NT2/D1 (cell line): ENCODE results near the gene TBCA.

ENCODE experiments used
- DNase-seq: peaks from one replicate; pipeline ENCODE4 v3.0.0-alpha.2; 2011; ENCODE audit warnings: low read depth, low spot score
- H3K27me3 ChIP-seq: 2 replicates; pipeline ENCODE4 v1.6.0; 2011; ENCODE audit warnings: mild to moderate bottlenecking; ENCODE audit not compliant: insufficient read length, insufficient read depth
- H3K36me3 ChIP-seq: 2 replicates; pipeline ENCODE4 v1.6.1; 2011; ENCODE audit warnings: mild to moderate bottlenecking, low read length, mixed read lengths; ENCODE audit not compliant: insufficient read depth, insufficient read length
- H3K4me1 ChIP-seq: 2 replicates; pipeline ENCODE4 v1.5.1; 2011; ENCODE audit not compliant: insufficient read depth, insufficient read length
- H3K4me3 ChIP-seq: 2 replicates; pipeline ENCODE4 v1.5.1; 2011; ENCODE audit warnings: low read depth; ENCODE audit not compliant: insufficient read length
- H3K9ac ChIP-seq: 2 replicates; pipeline ENCODE4 v1.6.0; 2011; ENCODE audit warnings: low read depth; ENCODE audit not compliant: insufficient read length
- H3K9me3 ChIP-seq: 2 replicates; pipeline ENCODE4 v1.5.1; 2011; ENCODE audit warnings: mild to moderate bottlenecking, low read length; ENCODE audit not compliant: insufficient read depth
- SUZ12 ChIP-seq: IDR thresholded peaks from 2 replicates; pipeline ENCODE4 v1.6.1; 2011; ENCODE audit not compliant: insufficient read length, insufficient read depth; ENCODE audit errors: extremely low read depth
- YY1 ChIP-seq: IDR thresholded peaks from 2 replicates; pipeline ENCODE4 v1.6.1; 2011; ENCODE audit not compliant: insufficient read length, insufficient read depth
- ZNF274 ChIP-seq: IDR thresholded peaks from 2 replicates; pipeline ENCODE4 v1.6.1; 2011; ENCODE audit warnings: mild to moderate bottlenecking, low read depth, low read length

Gene TBCA

GRCh38 chr5:77778881-77779438 is 2.8 kb upstream of the TBCA start:
- Histone ChIP-seq H3K27me3 (no peaks in the 10 kb centered on the region), H3K9me3 (peaks cover 6% of the 10 kb centered on the region; the same call in 1 of the 2 replicates), H3K36me3 (peaks cover 4% of the 10 kb centered on the region), H3K4me3 (no peak overlapping the region), H3K9ac (no peak overlapping the region), H3K4me1 (no peaks in the 10 kb centered on the region)
- no peak for TF ChIP-seq ZNF274
- TF ChIP-seq YY1, result no peak
- TF ChIP-seq SUZ12, result no peak
- DNase-seq, result no peak

DNA sequence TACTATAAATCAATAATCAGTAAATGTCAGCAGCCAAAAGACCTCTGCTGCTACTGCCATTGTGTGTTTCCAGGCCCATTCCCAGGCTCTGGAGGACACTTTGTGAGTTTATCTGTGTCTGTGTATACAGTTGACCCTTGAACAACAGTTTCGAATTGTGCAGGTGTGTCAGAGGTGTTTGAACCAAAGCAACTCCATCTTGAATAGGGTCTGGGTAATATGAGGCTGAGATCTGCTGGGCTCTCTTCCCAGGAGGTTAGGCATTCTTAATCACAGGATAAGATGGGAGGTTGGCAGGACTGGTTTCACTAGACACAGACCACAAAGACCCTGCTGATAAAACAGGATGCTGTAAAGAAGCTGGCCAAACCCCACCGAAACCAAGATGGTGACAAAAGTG is 2.3 kb upstream of the TBCA start:
- Histone ChIP-seq H3K9me3 (peaks cover 4% of the 10 kb centered on the region; the same call in 1 of the 2 replicates), H3K9ac (no peak overlapping the region), H3K4me1 (no peaks in the 10 kb centered on the region), H3K27me3 (no peaks in the 10 kb centered on the region), H3K36me3 (peaks cover 8% of the 10 kb centered on the region), H3K4me3 (no peak overlapping the region)
- TF ChIP-seq YY1 (no peak), ZNF274 (no peak), SUZ12 (no peak)
- no peak for DNase-seq

GRCh38 chr5:77777911-77778310 is 1.8 kb upstream of the TBCA start:
- Histone ChIP-seq H3K36me3 (peaks cover 13% of the 10 kb centered on the region), H3K9ac (no peak overlapping the region), H3K27me3 (no peaks in the 10 kb centered on the region), H3K4me3 (no peak overlapping the region), H3K4me1 (no peaks in the 10 kb centered on the region), H3K9me3 (no peaks in the 10 kb centered on the region)
- TF ChIP-seq SUZ12, result no peak
- TF ChIP-seq YY1, result no peak
- no peak for TF ChIP-seq ZNF274
- DNase-seq, result no peak

- no peak overlapping the region for H3K9ac ChIP-seq
- no peaks in the 10 kb centered on the region for H3K27me3 ChIP-seq
- TF ChIP-seq YY1 (no peak), SUZ12 (no peak), ZNF274 (no peak)
- H3K4me3 ChIP-seq, result no peak overlapping the region
- peaks cover 19% of the 10 kb centered on the region for H3K36me3 ChIP-seq
- no peak for DNase-seq
- no peaks in the 10 kb centered on the region for H3K4me1 ChIP-seq
- no peaks in the 10 kb centered on the region for H3K9me3 ChIP-seq
These were observed 1.2 kb upstream of the TBCA start for GRCh38 chr5:77777281-77777892.

- DNase-seq, result no peak
- Histone ChIP-seq H3K9ac (peak overlapping the region; percentile 67), H3K27me3 (no peaks in the 10 kb centered on the region), H3K9me3 (no peaks in the 10 kb centered on the region), H3K4me1 (no peaks in the 10 kb centered on the region), H3K36me3 (peaks cover 24% of the 10 kb centered on the region), H3K4me3 (peak overlapping the region; percentile 79)
- TF ChIP-seq SUZ12 (no peak), YY1 (no peak), ZNF274 (no peak)
These were observed 541 bp upstream of the TBCA start for GRCh38 chr5:77776554-77777206.

- Histone ChIP-seq H3K27me3 (no peaks in the 10 kb centered on the region), H3K4me3 (peak overlapping the region; percentile 79), H3K36me3 (peaks cover 33% of the 10 kb centered on the region), H3K9me3 (no peaks in the 10 kb centered on the region), H3K4me1 (no peaks in the 10 kb centered on the region), H3K9ac (peak overlapping the region; percentile 86)
- no peak for DNase-seq
- TF ChIP-seq ZNF274, result no peak
- TF ChIP-seq SUZ12, result no peak
These were observed 954 bp downstream of the TBCA start for GRCh38 chr5:77774981-77775789.

DNA sequence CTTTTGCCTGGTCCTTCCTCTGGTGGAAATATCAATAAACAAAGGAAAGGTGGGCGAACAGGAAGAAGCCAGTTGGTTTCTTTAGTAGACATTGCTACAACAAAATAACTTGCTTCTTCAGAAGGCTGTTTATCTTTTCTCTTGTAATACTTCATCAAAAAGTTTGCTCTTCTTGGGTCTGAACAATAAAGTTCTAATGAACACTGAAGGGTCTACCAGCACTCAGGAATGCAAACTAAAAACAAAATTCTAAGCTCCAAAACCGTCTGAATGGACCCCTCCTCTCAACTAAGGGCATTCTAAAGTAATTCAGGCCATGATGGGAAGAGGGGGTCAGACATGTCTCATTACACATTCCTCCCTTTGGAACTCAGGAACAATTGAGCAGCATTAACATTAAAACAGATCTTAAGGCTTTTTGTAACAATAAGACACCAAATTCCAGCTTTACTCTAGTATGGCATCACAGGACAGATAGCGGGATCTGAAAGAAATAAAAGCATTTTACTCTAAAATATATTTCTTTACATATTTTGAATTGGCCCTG is 2.3 kb downstream of the TBCA start:
- H3K9me3 ChIP-seq, result no peaks in the 10 kb centered on the region
- H3K27me3 ChIP-seq, result no peaks in the 10 kb centered on the region
- no peaks in the 10 kb centered on the region for H3K4me1 ChIP-seq
- no peak overlapping the region for H3K9ac ChIP-seq
- TF ChIP-seq SUZ12 (no peak), ZNF274 (no peak), YY1 (no peak)
- no peak for DNase-seq
- H3K4me3 ChIP-seq, result no peak overlapping the region
- peaks cover 42% of the 10 kb centered on the region for H3K36me3 ChIP-seq
